HCT116 (cell line): ENCODE data around the gene BCL7A. TPM values are rescaled to one million over a fixed set of nuclear protein-coding genes. Genes with fewer than 3 reads are reported as not detected.

Experiments used
- ATAC-seq: fragments of 200-7000 bp; cut with Tn5 transposase; 2 replicates; pipeline ENCODE4 v1.9.1; 2020; ENCODE audit warnings: mild to moderate bottlenecking, moderate library complexity
- BruUV-seq: library from RNA; stranded (reverse); fragments of 400-500 nt; replicated peaks from 2 replicates; lab custom pipeline; 2021; lab: Mats Ljungman, UMichigan
- CTCF ChIA-PET: fragments of 300-600 bp; sonication (Branson Sonifier 250); formaldehyde crosslinking; loops from one replicate; lab custom pipeline; 2021; ENCODE audit warnings: antibody characterized with exemption; lab: Charles Lee
- POLR2A ChIA-PET: fragments of 300-600, 350-600 bp; sonication (Branson Sonifier 250); formaldehyde crosslinking; loops from one replicate; lab custom pipeline; 2021; ENCODE audit warnings: antibody characterized with exemption; lab: Charles Lee
- RAD21 ChIA-PET, 2 experiments: fragments of 300-600 bp; sonication (Branson Sonifier 250); formaldehyde crosslinking; loops; one replicate each; lab custom pipeline; 2023; ENCODE audit warnings: low total read pairs in 2 of 2; ENCODE audit not compliant: uncharacterized antibody in 2 of 2, unreplicated experiment in 2 of 2, low non-redundant PET in 1 of 2; lab: Charles Lee
- DNase-seq: peaks from one replicate; pipeline ENCODE4 v3.0.0-alpha.2; 2010; ENCODE audit warnings: low read depth, low spot score
- H2AFZ ChIP-seq: fragments of 200-600 bp; shearing (Covaris generic), sonication (generic); 2 replicates; pipeline ENCODE4 v1.6.1; 2017; ENCODE audit warnings: low read depth, mixed run types, mixed read lengths, antibody characterized with exemption, low read length; ENCODE audit not compliant: poor library complexity, severe bottlenecking
- H3K27ac ChIP-seq: 2 replicates; pipeline ENCODE4 v1.5.1; 2012; ENCODE audit warnings: low read depth, low read length
- H3K27me3 ChIP-seq: fragments of 200-600 bp; sonication (generic); 2 replicates; pipeline ENCODE4 v1.6.1; 2016; ENCODE audit warnings: mixed run types, low read length, mixed read lengths; ENCODE audit not compliant: insufficient read depth
- H3K36me3 ChIP-seq, 2 experiments: fragments of 200-500 bp in 1 of 2; fragments of 200-600 bp in 1 of 2; sonication (Bioruptor generic) in 1 of 2; sonication (generic) in 1 of 2; 2 replicates each; pipeline versions ENCODE4 v1.5.1 to v1.6.1; 2014 to 2016; ENCODE audit warnings: low read length in 2 of 2, inconsistent platforms in 1 of 2, mixed read lengths in 1 of 2, mixed run types in 1 of 2; ENCODE audit not compliant: insufficient read depth in 2 of 2, control insufficient read depth in 1 of 2
- H3K4me1 ChIP-seq, 2 experiments: fragments of 200-600 bp in 1 of 2; sonication (generic) in 1 of 2; 2 replicates each; pipeline versions ENCODE4 v1.5.1 to v1.6.1; 2012 to 2017; ENCODE audit warnings: low read length in 2 of 2, inconsistent platforms in 1 of 2, mild to moderate bottlenecking in 1 of 2, mixed read lengths in 1 of 2, mixed run types in 1 of 2, moderate library complexity in 1 of 2; ENCODE audit not compliant: insufficient read depth in 2 of 2, control insufficient read depth in 1 of 2
- H3K4me2 ChIP-seq: fragments of 200-600 bp; sonication (generic); 2 replicates; pipeline ENCODE4 v1.6.1; 2017; ENCODE audit warnings: mixed run types, low read length, mixed read lengths
- H3K4me3 ChIP-seq, 2 experiments: fragments of 200-600 bp in 1 of 2; sonication (generic) in 1 of 2; replicated peaks in 1 of 2; 2 replicates each; pipeline ENCODE4 v1.5.1; 2011 to 2016; ENCODE audit warnings: low read length in 2 of 2, control low read depth in 1 of 2, low read depth in 1 of 2, mild to moderate bottlenecking in 1 of 2, mixed read lengths in 1 of 2, mixed run types in 1 of 2
- H3K79me2 ChIP-seq: fragments of 200-600 bp; sonication (generic); 2 replicates; pipeline ENCODE4 v1.6.1; 2017; ENCODE audit warnings: mild to moderate bottlenecking, mixed run types, low read length, moderate library complexity, mixed read lengths; ENCODE audit not compliant: insufficient read depth
- H3K9ac ChIP-seq: fragments of 200-600 bp; sonication (generic); 2 replicates; pipeline ENCODE4 v1.6.1; 2016; ENCODE audit warnings: low read length, mixed read lengths
- H3K9me2 ChIP-seq: fragments of 200-600 bp; sonication (generic), shearing (Covaris generic); 2 replicates; pipeline ENCODE4 v1.6.1; 2017; ENCODE audit warnings: mixed run types, mild to moderate bottlenecking, moderate library complexity; ENCODE audit not compliant: insufficient read depth
- H3K9me3 ChIP-seq, 2 experiments: fragments of 200-500 bp in 1 of 2; fragments of 200-600 bp in 1 of 2; sonication (Bioruptor generic) in 1 of 2; sonication (generic) in 1 of 2; 2 replicates each; pipeline ENCODE4 v1.6.1; 2014 to 2017; ENCODE audit warnings: low read length in 2 of 2, mixed read lengths in 2 of 2, inconsistent platforms in 1 of 2, low read depth in 1 of 2, mild to moderate bottlenecking in 1 of 2, mixed run types in 1 of 2, moderate library complexity in 1 of 2; ENCODE audit not compliant: control insufficient read depth in 1 of 2, insufficient read depth in 1 of 2
- H4K20me1 ChIP-seq: fragments of 200-600 bp; sonication (generic), shearing (Covaris generic); 2 replicates; pipeline ENCODE4 v1.6.1; 2017; ENCODE audit warnings: mixed run types, mild to moderate bottlenecking, moderate library complexity; ENCODE audit not compliant: insufficient read depth
- CBX3 ChIP-seq: IDR thresholded peaks from 2 replicates; pipeline ENCODE4 v1.6.1; 2012; ENCODE audit warnings: low read depth
- CEBPB ChIP-seq: IDR thresholded peaks from 2 replicates; pipeline ENCODE4 v1.6.1; 2012; ENCODE audit warnings: low read depth
- ELF1 ChIP-seq: IDR thresholded peaks from 2 replicates; pipeline ENCODE4 v1.6.1; 2012; ENCODE audit warnings: low read depth, borderline replicate concordance
- EZH2 ChIP-seq: fragments of 200-600 bp; sonication (generic); IDR thresholded peaks from 2 replicates; pipeline ENCODE4 v1.6.1; 2017; ENCODE audit warnings: antibody characterized with exemption, mixed run types
- EZH2phosphoT487 ChIP-seq: fragments of 200-600 bp; IDR thresholded peaks from 2 replicates; pipeline ENCODE4 v1.6.1; 2018; ENCODE audit warnings: antibody characterized with exemption, borderline replicate concordance
- FOSL1 ChIP-seq: IDR thresholded peaks from 2 replicates; pipeline ENCODE4 v1.6.1; 2012; ENCODE audit warnings: low read depth
- JUND ChIP-seq: IDR thresholded peaks from 2 replicates; pipeline ENCODE4 v1.6.1; 2012
- POLR2A ChIP-seq: IDR thresholded peaks from 2 replicates; pipeline ENCODE4 v1.7.0; 2011; ENCODE audit warnings: borderline replicate concordance; ENCODE audit not compliant: insufficient read depth, insufficient read length; ENCODE audit errors: extremely low read depth
- POLR2AphosphoS5 ChIP-seq: IDR thresholded peaks from 2 replicates; pipeline ENCODE4 v1.6.1; 2011; ENCODE audit warnings: mild to moderate bottlenecking, low read depth, low read length, moderate library complexity
- SIN3A ChIP-seq: IDR thresholded peaks from 2 replicates; pipeline ENCODE4 v1.6.1; 2012; ENCODE audit warnings: low read depth
- SP1 ChIP-seq: IDR thresholded peaks from 2 replicates; pipeline ENCODE4 v1.6.1; 2012; ENCODE audit warnings: low read depth
- SRF ChIP-seq: IDR thresholded peaks from 2 replicates; pipeline ENCODE4 v1.6.1; 2012; ENCODE audit warnings: low read depth
- YY1 ChIP-seq: IDR thresholded peaks from 2 replicates; pipeline ENCODE4 v1.6.1; 2011; ENCODE audit warnings: low read length, low read depth, moderate library complexity, mild to moderate bottlenecking; ENCODE audit not compliant: insufficient replicate concordance; ENCODE audit errors: extremely low read depth
- ZFX ChIP-seq: fragments of 450-650 bp; IDR thresholded peaks from 2 replicates; pipeline ENCODE4 v1.6.1; 2017
- ZNF274 ChIP-seq: fragments of 200-500 bp; sonication (Bioruptor generic); IDR thresholded peaks from 2 replicates; pipeline ENCODE4 v1.6.1; 2014; ENCODE audit warnings: mild to moderate bottlenecking, low read depth, low read length, inconsistent platforms
- intact Hi-C: fragments of 100-400 bp; cut with micrococcal nuclease; formaldehyde crosslinking; loops from 2 replicates; pipeline ENCODE4 v1.10.0; 2022
- total RNA-seq: library from RNA; stranded (reverse); gene quantifications from one replicate; pipeline ENCODE4 v1.2.1, GENCODE V29; 2021; ENCODE audit not compliant: unreplicated experiment
- TF ChIP-seq, protein P1 (sequence below): IDR thresholded peaks from 2 replicates; pipeline ENCODE4 v1.6.1; 2012
- TF ChIP-seq, protein P2 (sequence below), 3 experiments: fragments of 200-600 bp in 1 of 3; sonication (generic) in 1 of 3; IDR thresholded peaks in 2 of 3; conservative IDR thresholded peaks in 1 of 3; 2 replicates each; pipeline ENCODE4 v1.5.1; 2012 to 2017; ENCODE audit warnings: low read depth in 2 of 3, low read length in 2 of 3, antibody characterized with exemption in 1 of 3, borderline replicate concordance in 1 of 3, control low read depth in 1 of 3, mild to moderate bottlenecking in 1 of 3, mixed read lengths in 1 of 3, mixed run types in 1 of 3, moderate library complexity in 1 of 3; ENCODE audit not compliant: insufficient read depth in 1 of 3

The BCL7A gene
- total RNA-seq, 1 experiment from 2014 or later, result 14.2 TPM

DNA sequence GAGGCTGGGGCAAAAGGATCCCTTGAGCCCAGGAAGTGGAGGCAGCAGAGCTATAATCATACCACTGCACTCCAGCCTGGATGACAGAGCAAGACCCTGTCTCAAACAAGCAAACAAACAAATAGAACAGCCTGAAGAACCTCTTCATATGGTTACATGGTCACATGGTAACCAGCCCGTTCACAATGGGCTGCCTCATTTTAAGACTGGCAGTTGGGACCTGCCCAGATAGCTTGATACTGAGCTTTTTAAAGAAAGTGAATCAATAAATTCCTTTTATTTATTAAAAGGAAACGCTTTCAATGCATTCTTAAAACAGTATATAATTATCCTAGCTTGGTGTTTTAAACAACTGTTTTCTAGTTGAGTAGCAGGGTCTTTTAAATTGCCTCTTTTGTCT lies 67.4 kb downstream of the BCL7A start:
- intact Hi-C loops, result no loop called here
- Histone ChIP-seq H3K4me2 (no peak overlapping the region), H3K79me2 (peaks cover 99% of the 10 kb centered on the region), H3K36me3 (peaks cover 10 to 12% of the 10 kb centered on the region in 2 experiments), H3K4me1 (no peaks in the 10 kb centered on the region; a peak in 1 of 4 replicates), H3K27ac (no peak overlapping the region), H4K20me1 (peaks cover 8% of the 10 kb centered on the region; the same call in 1 of the 2 replicates), H3K9me3 (peaks cover 0 to 4% of the 10 kb centered on the region in 2 experiments; a peak in 1 of 4 replicates), H3K4me3 (no peak overlapping the region), H2AFZ (no peak overlapping the region), H3K27me3 (no peaks in the 10 kb centered on the region), H3K9me2 (no peaks in the 10 kb centered on the region), H3K9ac (no peak overlapping the region)
- DNase-seq (no peak), ATAC-seq (no peak)
- TF ChIP-seq EZH2phosphoT487 (no peak), SP1 (no peak), ELF1 (no peak), YY1 (no peak), CEBPB (no peak), POLR2A (no peak), FOSL1 (no peak), CBX3 (no peak), ZNF274 (no peak), SIN3A (no peak), SRF (no peak), POLR2AphosphoS5 (no peak), EZH2 (no peak), JUND (no peak), ZFX (no peak)
- TF ChIP-seq, protein P1, sequence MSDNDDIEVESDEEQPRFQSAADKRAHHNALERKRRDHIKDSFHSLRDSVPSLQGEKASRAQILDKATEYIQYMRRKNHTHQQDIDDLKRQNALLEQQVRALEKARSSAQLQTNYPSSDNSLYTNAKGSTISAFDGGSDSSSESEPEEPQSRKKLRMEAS, result no peak
- TF ChIP-seq, protein P2, sequence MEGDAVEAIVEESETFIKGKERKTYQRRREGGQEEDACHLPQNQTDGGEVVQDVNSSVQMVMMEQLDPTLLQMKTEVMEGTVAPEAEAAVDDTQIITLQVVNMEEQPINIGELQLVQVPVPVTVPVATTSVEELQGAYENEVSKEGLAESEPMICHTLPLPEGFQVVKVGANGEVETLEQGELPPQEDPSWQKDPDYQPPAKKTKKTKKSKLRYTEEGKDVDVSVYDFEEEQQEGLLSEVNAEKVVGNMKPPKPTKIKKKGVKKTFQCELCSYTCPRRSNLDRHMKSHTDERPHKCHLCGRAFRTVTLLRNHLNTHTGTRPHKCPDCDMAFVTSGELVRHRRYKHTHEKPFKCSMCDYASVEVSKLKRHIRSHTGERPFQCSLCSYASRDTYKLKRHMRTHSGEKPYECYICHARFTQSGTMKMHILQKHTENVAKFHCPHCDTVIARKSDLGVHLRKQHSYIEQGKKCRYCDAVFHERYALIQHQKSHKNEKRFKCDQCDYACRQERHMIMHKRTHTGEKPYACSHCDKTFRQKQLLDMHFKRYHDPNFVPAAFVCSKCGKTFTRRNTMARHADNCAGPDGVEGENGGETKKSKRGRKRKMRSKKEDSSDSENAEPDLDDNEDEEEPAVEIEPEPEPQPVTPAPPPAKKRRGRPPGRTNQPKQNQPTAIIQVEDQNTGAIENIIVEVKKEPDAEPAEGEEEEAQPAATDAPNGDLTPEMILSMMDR (IDR thresholded peaks at IDR 0.05 in 2 of 3, conservative IDR thresholded peaks at IDR 0.05 in 1 of 3; ENCODE audit: borderline replicate concordance in 1 of 3, insufficient read depth in 1 of 3, low read depth in 2 of 3, low read length in 2 of 3), result no peak
- no TSS peak for BruUV-seq
- CTCF ChIA-PET, result interaction anchor here (1.1 kb wide), 1 partner anchor 35 kb away, joined by 3 read pairs; no protein-coding TSS in a partner anchor
- POLR2A ChIA-PET, result interaction anchor here (1.2 kb wide), 1 partner anchor 22 kb away, joined by 3 read pairs; no protein-coding TSS in a partner anchor
- RAD21 ChIA-PET, result interaction anchor here in 1 of 2 experiments (1.0 kb wide), 1 partner anchor 18 kb away, joined by 3 read pairs; no protein-coding TSS in a partner anchor
